Dendritic cell treated with granulocyte-macrophage colony-stimulating factor and Interleukin-4, amounts not matched to agents 40 ng/mL and 50 ng/mL, for 4 days (primary cell): ENCODE measurements around the gene RAC2.
A peak's percentile ranks its signal among the peaks of the same experiment; 100 is the strongest.

Experiments
- H3K27ac Mint-ChIP-seq: one replicate; pipeline ENCODE4 v1.8.0; 2022; ENCODE audit warnings: mild to moderate bottlenecking, mixed read lengths
- H3K27me3 Mint-ChIP-seq: one replicate; pipeline ENCODE4 v1.8.0; 2022; ENCODE audit warnings: mild to moderate bottlenecking, mixed read lengths
- H3K36me3 Mint-ChIP-seq: one replicate; pipeline ENCODE4 v1.8.0; 2022; ENCODE audit warnings: low read depth, mixed read lengths
- H3K4me1 Mint-ChIP-seq: one replicate; pipeline ENCODE4 v1.8.0; 2022; ENCODE audit warnings: low read depth, mixed read lengths
- H3K4me3 Mint-ChIP-seq: one replicate; pipeline ENCODE4 v1.8.0; 2022; ENCODE audit warnings: mild to moderate bottlenecking, moderate library complexity, mixed read lengths
- H3K9me3 Mint-ChIP-seq: one replicate; pipeline ENCODE4 v1.8.0; 2022; ENCODE audit warnings: mixed read lengths
- intact Hi-C: fragments of 100-400 bp; cut with micrococcal nuclease; formaldehyde crosslinking; loops from one replicate; pipeline ENCODE4 v1.15.0; 2022

Gene RAC2

DNA sequence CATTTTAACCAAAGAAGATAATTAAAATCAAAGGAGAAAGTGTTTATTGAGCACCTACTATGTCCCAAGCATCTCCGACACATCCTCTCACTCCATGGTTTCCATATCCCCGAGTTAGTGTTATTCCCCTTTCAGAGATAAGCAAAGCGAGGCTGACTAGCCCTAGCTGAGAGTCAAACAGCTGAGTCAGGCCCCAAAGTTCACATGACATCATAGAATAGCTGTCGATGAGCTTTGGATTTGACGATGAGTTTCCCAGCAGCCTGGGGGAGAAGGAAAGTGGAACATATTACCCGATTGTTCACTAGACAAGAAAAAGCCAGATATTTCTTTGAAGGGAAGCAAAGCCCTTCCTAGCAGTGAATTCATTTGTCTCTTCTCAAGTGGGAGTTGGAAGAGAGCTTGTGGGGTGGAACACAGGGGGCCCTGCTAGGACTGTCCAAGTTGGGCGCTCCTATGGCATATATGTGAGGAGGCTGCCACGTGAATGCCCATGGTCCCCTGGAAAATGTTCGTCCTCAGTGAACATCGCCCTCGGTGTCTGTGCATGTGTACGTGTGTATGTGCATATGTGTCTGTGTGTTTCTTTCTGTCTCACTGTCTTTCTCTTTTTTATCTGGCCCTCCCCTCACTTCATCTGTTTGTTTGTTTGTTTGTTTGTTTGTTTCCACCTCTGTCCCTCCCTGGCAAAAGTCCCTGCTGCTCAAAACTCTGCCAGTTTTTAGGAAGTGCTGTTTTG is 37.7 kb upstream of the RAC2 start:
- Mint-ChIP-seq H3K4me1 (peaks cover 87% of the 10 kb centered on the region), H3K27me3 (no peaks in the 10 kb centered on the region), H3K27ac (peak overlapping the region; percentile 93), H3K36me3 (peaks cover 49% of the 10 kb centered on the region), H3K4me3 (peak overlapping the region; percentile 99), H3K9me3 (no peaks in the 10 kb centered on the region)
- intact Hi-C loops: no loop called here

DNA sequence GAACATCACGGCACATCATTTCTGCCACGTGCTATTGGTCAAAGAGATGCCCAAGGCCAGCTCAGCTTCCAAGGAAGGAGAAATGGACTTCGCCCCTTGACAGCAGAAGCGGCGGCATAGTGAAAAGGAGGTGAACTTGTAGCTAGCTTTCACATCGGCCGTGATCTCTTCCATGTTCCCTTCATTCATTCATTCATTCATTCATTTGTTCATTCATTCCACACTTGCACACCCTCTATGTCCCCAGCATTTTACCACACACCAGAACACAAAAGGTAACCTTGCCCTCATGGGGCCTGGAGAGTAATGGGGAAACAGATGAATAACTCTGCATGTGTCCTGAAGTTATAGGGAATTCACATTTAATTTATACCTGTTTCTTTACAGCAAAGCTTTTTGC is 37.1 kb upstream of the RAC2 start:
- Mint-ChIP-seq H3K4me1 (peaks cover 87% of the 10 kb centered on the region), H3K27ac (peak overlapping the region; percentile 93), H3K4me3 (no peak overlapping the region), H3K36me3 (peaks cover 43% of the 10 kb centered on the region), H3K9me3 (no peaks in the 10 kb centered on the region), H3K27me3 (no peaks in the 10 kb centered on the region)
- intact Hi-C loops: no loop called here

DNA sequence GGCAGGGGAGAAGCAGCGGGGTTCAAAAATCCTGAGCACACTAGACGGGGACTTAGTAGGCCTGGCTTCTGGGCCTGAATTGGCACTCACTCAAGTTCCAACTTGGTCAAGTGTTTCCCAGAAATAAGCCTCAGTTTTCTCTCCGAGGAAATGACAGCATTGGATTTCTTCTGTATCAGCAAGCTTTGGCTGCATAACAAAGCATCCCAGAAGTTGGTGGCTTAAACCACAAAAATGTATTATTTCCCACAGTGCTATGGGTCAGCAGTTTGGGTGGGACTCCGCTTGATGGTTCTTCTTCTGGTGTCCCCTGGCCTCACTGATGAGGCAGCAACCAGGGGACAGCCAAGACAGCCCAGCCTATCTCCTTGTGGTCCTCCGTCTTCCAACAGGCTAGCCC is 36.6 kb upstream of the RAC2 start:
- Mint-ChIP-seq H3K36me3 (peaks cover 38% of the 10 kb centered on the region), H3K4me3 (no peak overlapping the region), H3K9me3 (no peaks in the 10 kb centered on the region), H3K4me1 (peaks cover 87% of the 10 kb centered on the region), H3K27me3 (no peaks in the 10 kb centered on the region), H3K27ac (peak overlapping the region; percentile 93)
- intact Hi-C loops: no loop called here

DNA sequence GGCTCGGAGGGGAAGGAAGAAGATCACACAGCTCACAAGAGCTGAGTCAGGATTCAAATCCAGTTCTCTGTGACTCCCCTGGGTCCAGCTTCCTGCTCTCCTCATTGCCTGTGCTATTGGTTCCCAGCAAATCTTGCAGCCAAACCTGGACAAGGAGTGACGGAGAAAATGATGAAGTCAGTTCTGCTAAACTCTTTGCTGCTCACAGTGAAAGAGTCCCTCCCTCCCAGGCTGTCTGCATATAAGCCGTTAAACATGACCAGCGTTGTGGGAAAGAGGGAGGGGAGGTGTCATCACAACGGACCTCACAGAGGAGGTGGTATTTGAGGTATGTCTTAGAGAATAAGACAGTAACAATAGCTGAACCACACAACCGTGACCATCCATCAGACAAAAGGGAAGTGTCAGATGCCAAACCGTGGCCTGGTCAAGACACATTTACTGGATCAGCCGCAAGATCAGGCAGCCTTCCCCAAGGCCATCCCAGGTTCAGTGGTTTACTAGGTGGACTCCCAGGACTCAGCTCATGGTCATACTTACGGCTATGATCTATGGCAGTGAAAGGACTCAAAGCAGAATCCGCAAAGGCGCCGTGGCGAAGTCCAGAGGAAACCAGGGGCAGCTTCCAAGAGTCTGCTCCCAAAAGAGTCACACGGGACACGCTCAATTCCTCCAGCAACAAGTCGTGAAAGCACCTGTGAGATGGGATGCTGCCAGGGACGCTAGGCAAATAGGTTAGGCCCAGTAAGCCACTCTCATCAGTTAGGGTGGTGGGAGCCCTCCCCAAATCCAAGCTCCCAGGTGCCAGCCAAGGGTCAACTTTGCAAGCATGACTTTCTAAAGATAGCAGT is 35.5 kb upstream of the RAC2 start:
- H3K27me3 Mint-ChIP-seq: no peaks in the 10 kb centered on the region
- peaks cover 87% of the 10 kb centered on the region for H3K4me1 Mint-ChIP-seq
- intact Hi-C loops: no loop called here
- H3K36me3 Mint-ChIP-seq: peaks cover 27% of the 10 kb centered on the region
- H3K4me3 Mint-ChIP-seq: no peak overlapping the region
- H3K27ac Mint-ChIP-seq: peak overlapping the region; percentile 91
- H3K9me3 Mint-ChIP-seq: no peaks in the 10 kb centered on the region

DNA sequence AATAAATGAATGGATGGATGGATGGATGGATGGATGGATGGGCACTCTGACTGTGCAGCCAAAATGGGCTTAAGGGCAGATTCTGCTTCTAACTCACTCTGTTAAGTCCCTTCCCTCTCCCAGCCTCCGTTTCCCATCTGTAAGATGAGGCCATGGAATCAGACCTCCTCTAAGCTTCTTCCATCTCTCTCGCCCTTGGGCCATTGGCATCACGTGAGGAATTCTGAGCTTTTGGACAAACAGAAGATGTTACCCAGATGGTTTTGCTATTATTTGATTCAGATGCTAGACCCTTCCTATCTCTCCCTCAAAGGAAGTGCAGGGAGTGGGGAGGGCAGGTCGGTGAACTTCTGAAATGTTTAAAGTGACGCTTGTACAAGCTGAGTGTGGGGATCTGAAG is 34.2 kb upstream of the RAC2 start:
- H3K27ac Mint-ChIP-seq: peak overlapping the region; percentile 91

DNA sequence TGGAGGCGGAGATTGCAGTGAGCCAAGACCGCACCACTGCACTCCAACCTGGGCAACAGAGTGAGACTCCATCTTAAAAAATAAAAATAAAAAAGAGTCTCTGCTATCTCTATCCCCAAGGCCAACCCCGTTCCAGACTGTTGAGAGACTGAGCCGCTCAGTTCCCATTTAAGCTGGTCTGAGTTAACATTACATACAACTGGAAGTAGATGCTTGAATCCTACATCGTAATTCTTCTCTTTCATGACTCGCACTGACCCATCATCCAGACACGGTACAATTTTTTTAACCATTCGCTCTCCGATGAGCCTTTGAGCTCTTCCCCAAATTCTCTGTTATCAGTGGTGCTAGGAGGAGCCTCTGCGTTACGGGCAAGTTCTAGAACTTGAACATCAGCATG is 33.3 kb upstream of the RAC2 start:
- no peak overlapping the region for H3K4me3 Mint-ChIP-seq
- H3K27ac Mint-ChIP-seq: peak overlapping the region; percentile 91
- H3K4me1 Mint-ChIP-seq: peaks cover 99% of the 10 kb centered on the region
- H3K9me3 Mint-ChIP-seq: no peaks in the 10 kb centered on the region
- intact Hi-C loops: no loop called here
- H3K36me3 Mint-ChIP-seq: peaks cover 5% of the 10 kb centered on the region
- no peaks in the 10 kb centered on the region for H3K27me3 Mint-ChIP-seq

More for the DNA sequence above, 34.2 kb upstream of the RAC2 start:
- intact Hi-C loops: no loop called here
- Mint-ChIP-seq H3K36me3 (peaks cover 14% of the 10 kb centered on the region), H3K4me3 (no peak overlapping the region), H3K27me3 (no peaks in the 10 kb centered on the region), H3K9me3 (no peaks in the 10 kb centered on the region), H3K4me1 (peaks cover 90% of the 10 kb centered on the region)

DNA sequence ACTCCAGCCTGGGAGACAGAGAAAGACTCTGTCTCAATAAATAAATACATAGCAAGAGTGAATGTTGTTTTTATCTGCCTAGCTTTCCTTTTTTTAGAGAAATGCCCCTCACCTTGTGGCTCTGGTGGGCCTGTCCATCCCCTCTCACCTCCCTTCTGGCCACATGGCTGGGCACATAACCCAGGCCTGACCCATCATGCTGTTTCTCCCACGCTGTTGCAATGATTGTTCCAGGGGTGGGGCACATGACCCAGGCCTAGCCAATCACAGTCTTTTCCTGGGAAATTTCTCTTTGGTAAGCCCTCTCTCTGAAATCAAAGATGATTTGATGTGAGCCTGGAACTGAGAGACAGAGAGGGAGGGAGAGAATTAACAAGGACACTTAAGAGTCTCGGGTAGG is 32.7 kb upstream of the RAC2 start:
- Mint-ChIP-seq H3K9me3 (no peaks in the 10 kb centered on the region), H3K27me3 (no peaks in the 10 kb centered on the region), H3K36me3 (no peaks in the 10 kb centered on the region), H3K4me1 (peaks cover 99% of the 10 kb centered on the region), H3K4me3 (no peak overlapping the region), H3K27ac (peak overlapping the region; percentile 91)
- intact Hi-C loops: no loop called here

DNA sequence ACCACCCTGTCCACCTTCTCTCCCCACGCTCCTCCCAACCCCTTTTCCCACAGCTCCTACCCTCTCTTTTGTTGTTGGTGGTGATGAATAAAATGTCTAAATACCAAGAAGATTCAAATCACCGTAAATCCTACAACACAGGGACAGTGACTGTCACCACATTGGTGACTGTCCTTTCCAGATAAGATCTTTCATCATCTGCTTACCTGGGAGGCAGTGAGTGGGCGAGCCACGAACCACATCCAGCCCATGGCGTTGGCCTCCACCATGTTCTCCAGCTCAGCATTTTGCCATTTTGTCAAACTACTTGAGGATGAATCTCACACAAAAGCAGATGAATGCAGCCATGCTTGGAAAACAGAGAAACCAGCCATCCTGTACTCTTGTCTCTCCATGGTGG is 31.6 kb upstream of the RAC2 start:
- intact Hi-C loops: no loop called here
- H3K9me3 Mint-ChIP-seq: peaks cover 2% of the 10 kb centered on the region
- no peak overlapping the region for H3K4me3 Mint-ChIP-seq
- H3K27ac Mint-ChIP-seq: peak overlapping the region; percentile 91
- no peaks in the 10 kb centered on the region for H3K36me3 Mint-ChIP-seq
- peaks cover 100% of the 10 kb centered on the region for H3K4me1 Mint-ChIP-seq
- no peaks in the 10 kb centered on the region for H3K27me3 Mint-ChIP-seq

DNA sequence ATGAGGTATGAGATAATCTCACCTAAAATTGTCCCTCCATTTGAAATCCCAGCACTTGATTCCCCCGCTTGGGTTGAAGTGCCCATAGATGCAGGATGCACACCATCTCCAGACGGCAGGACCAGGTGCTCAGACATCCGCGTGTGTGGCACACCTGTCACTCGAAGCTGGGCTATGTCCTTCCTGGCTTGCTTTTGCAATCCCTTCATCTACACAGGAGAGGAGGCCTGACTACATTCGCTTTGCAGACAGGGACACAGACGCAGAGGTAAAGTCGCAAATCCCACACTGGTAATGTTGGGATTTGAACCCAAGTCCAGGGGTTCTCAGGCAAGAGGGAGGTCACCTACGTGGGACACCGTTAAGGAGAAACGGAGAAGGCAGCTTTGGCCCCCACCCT is 31.1 kb upstream of the RAC2 start:
- intact Hi-C loops: no loop called here
- H3K27ac Mint-ChIP-seq: peak overlapping the region; percentile 91
- H3K4me3 Mint-ChIP-seq: no peak overlapping the region

DNA sequence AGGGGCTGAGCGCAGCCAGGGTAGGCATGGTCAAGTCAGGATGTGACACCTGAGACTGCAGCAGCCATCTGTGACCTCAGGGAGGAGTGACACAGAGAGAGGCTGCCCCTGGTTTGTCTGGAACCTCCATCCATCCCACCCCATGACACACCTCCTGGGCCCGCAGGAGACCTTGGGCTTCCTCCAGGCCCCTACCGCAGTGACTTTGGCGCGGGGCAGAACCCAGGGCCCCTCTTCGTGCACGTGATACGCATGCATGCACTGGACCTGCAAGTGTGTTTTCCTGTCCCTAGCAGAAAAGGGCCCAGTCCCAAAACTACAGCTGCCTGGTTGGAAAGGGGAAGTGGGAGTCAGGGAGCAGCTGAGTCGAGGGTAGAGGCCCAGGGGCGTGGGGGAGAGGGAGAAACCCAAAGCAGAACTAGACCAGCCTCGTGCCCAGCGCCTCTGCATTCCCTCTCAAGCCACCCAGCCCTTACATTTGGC is 30.4 kb upstream of the RAC2 start:
- Mint-ChIP-seq H3K4me3 (peak overlapping the region; percentile 53), H3K27ac (peak overlapping the region; percentile 91), H3K9me3 (peaks cover 8% of the 10 kb centered on the region)

More for the DNA sequence above, 31.1 kb upstream of the RAC2 start:
- no peaks in the 10 kb centered on the region for H3K36me3 Mint-ChIP-seq
- peaks cover 100% of the 10 kb centered on the region for H3K4me1 Mint-ChIP-seq
- no peaks in the 10 kb centered on the region for H3K27me3 Mint-ChIP-seq
- H3K9me3 Mint-ChIP-seq: peaks cover 7% of the 10 kb centered on the region

DNA sequence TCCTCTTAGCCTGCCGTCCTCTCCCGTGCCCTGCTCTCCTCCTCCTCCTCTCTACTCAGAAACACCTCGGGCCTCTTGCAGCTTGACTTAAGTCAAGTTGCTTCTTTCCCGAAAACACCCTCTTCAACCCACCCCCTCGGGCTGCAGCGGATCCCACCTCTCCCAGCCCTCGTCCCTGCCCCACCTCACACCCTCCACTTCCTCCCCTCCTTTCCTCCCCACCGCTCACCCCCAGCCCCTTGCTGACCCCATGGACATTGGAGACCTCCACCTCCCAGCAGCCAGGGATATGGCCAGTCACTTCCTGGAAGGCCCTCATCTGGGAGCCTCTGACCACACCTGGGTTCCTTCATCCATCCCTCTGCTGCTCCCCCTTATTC is 29.8 kb upstream of the RAC2 start:
- peak overlapping the region; percentile 91 for H3K27ac Mint-ChIP-seq
- H3K36me3 Mint-ChIP-seq: no peaks in the 10 kb centered on the region
- peak overlapping the region; percentile 53 for H3K4me3 Mint-ChIP-seq
- no peaks in the 10 kb centered on the region for H3K27me3 Mint-ChIP-seq
- intact Hi-C loops: no loop called here
- peaks cover 99% of the 10 kb centered on the region for H3K4me1 Mint-ChIP-seq
- peaks cover 8% of the 10 kb centered on the region for H3K9me3 Mint-ChIP-seq

More for the DNA sequence above, 30.4 kb upstream of the RAC2 start:
- Mint-ChIP-seq H3K4me1 (peaks cover 100% of the 10 kb centered on the region), H3K36me3 (no peaks in the 10 kb centered on the region), H3K27me3 (no peaks in the 10 kb centered on the region)
- intact Hi-C loops: no loop called here

DNA sequence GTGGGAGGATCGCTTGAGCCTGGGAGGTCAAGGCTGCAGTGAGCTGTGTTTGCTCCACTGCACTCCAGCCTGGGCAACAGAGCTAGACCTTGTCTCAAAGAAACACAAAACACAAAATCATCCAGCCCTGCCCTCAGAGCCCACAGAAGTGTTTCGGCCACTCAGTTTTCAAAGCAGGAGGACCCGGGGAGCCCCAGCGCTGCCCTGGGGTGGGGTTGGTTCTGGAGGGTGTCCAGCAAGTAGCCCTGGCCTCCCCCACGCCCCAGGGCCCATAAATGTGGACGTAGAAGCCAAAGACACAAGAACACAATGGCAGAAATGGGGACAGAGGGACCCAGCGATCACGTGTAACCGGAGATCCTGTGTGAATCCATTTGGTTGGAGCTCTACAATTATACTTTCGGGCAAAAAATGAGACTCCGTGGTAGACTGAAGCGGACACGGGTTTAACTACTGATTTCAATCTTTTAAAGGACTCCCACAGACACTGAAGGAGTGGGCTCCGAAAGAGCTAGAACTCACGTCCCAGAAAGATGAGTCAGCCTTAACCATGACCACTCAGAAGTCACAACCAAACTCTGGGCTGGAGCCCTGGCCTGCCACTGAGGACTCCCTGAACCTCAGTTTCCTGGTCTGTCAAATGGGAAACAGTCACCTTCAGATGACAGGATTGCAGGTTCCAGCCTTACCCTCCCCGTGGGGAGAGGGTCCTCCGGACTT is 29.2 kb upstream of the RAC2 start:
- peak overlapping the region; percentile 91 for H3K27ac Mint-ChIP-seq
- no peaks in the 10 kb centered on the region for H3K27me3 Mint-ChIP-seq
- peak overlapping the region; percentile 45 for H3K4me3 Mint-ChIP-seq
- peaks cover 97% of the 10 kb centered on the region for H3K4me1 Mint-ChIP-seq
- no peaks in the 10 kb centered on the region for H3K36me3 Mint-ChIP-seq
- intact Hi-C loops: no loop called here
- peaks cover 8% of the 10 kb centered on the region for H3K9me3 Mint-ChIP-seq

DNA sequence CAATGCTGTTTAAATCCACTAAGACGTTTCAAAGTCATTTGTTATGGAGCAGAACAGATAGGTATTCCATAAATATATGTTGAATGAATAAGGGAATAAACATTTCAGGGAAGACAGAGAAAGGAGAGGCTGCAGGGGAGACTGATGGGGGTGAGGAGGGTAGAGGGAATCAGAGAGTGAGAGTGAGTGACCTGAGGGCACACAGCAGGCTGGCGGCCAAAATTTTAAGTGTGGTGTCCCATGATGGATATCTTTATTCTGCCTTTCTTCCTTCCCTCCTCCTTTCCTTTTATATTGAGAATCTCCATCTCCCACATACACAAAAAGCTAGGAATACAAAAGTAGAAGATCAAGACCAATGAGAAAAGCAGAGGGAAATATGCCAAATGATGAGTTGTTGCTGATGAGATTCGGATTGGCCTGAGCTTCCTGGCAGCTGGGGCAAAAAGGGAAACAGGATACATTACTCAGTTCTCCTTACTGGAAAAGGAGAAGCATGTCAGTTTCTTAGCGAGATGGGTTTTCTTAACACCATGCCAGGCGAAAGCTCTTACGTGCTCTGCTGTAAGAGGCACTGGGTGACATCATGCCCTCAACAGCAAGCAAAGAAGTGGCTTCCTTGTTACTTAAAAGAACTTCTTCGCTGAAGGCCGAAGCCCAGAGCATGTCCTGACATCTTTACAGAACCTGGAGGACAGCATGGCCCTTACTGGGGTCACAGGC is 27.0 kb upstream of the RAC2 start:
- Mint-ChIP-seq H3K9me3 (peaks cover 8% of the 10 kb centered on the region), H3K27me3 (no peaks in the 10 kb centered on the region), H3K27ac (peak overlapping the region; percentile 91), H3K4me1 (peaks cover 93% of the 10 kb centered on the region), H3K4me3 (no peak overlapping the region), H3K36me3 (no peaks in the 10 kb centered on the region)
- intact Hi-C loops: loop anchor here (1.0 kb wide), 1 partner anchor 13 kb away; no protein-coding TSS in a partner anchor
